Heart left ventricle (tissue), 16 donors: Measurements from ENCODE around the gene YIF1B. TPM values are rescaled to one million over a fixed set of nuclear protein-coding genes. Genes with fewer than 3 reads are reported as not detected.
"Not testable (repeated sequence)": the region's sequence is repeated elsewhere in the genome, so short reads cannot be mapped to it uniquely, and the experiment has no call there.

Experiments
- ATAC-seq, 4 donors: fragments of 200-7000 bp; cut with Tn5 transposase; one replicate each; pipeline ENCODE4 v1.9.1; 2020 to 2022; ENCODE audit warnings: moderate library complexity in 4 of 4, mild to moderate bottlenecking in 3 of 4, moderate number of reproducible peaks in 1 of 4
- DNase-seq, 5 donors: peaks; one replicate each; pipeline ENCODE4 v3.0.0-alpha.2; 2020
- H3K27ac ChIP-seq, 12 donors: fragments of 200-600 bp; sonication (generic) in 4 of 12; one replicate each; pipeline versions ENCODE4 v1.5.0 to v1.8.0; 2016 to 2022; ENCODE audit warnings: mild to moderate bottlenecking in 2 of 12
- H3K27me3 ChIP-seq, 9 donors: fragments of 200-600 bp; sonication (generic) in 2 of 9; one replicate each; pipeline versions ENCODE4 v1.5.1 to v1.8.0; 2016 to 2022; ENCODE audit warnings: mild to moderate bottlenecking in 3 of 9
- H3K36me3 ChIP-seq, 9 donors: fragments of 200-600 bp; sonication (generic) in 2 of 9; one replicate each; pipeline versions ENCODE4 v1.5.0 to v1.8.0; 2018 to 2022; ENCODE audit warnings: mild to moderate bottlenecking in 2 of 9
- H3K4me1 ChIP-seq, 12 donors: fragments of 200-600 bp; sonication (generic) in 4 of 12; one replicate each; pipeline versions ENCODE4 v1.5.0 to v1.8.0; 2016 to 2022; ENCODE audit warnings: mild to moderate bottlenecking in 3 of 12
- H3K4me3 ChIP-seq, 12 donors: fragments of 200-600 bp; sonication (generic) in 4 of 12; one replicate each; pipeline versions ENCODE4 v1.5.0 to v1.8.0; 2017 to 2022; ENCODE audit warnings: mild to moderate bottlenecking in 9 of 12, moderate library complexity in 4 of 12
- H3K9me3 ChIP-seq, 12 donors: fragments of 200-600 bp; sonication (generic) in 4 of 12; one replicate each; pipeline versions ENCODE4 v1.5.0 to v1.8.0; 2016 to 2022; ENCODE audit warnings: mild to moderate bottlenecking in 1 of 12
- CTCF ChIP-seq, 12 donors: fragments of 200-600 bp; sonication (generic) in 4 of 12; IDR thresholded peaks; one replicate each; pipeline versions ENCODE4 v1.5.0 to v1.8.0; 2018 to 2022; ENCODE audit warnings: antibody characterized with exemption in 12 of 12, mild to moderate bottlenecking in 5 of 12
- POLR2A ChIP-seq, 2 donors: fragments of 450-650 bp; IDR thresholded peaks; one replicate each; pipeline ENCODE4 v1.6.1; 2017; ENCODE audit warnings: antibody characterized with exemption in 2 of 2, mild to moderate bottlenecking in 2 of 2, moderate library complexity in 2 of 2
- WGBS, 4 donors: extraction: QIAGEN DNeasy Blood & Tissue Kit in 2 of 4; methylation state at CpG; one replicate each; pipeline versions ENCODE4 v1.1.5 to v1.1.7; 2013 to 2018; 5-methylcytosine and 5-hydroxymethylcytosine counted together
- intact Hi-C, 10 donors: fragments of 100-400 bp; cut with DNase I; formaldehyde crosslinking; loops; one replicate each; pipeline versions ENCODE4 v1.11.1 to v1.14.2; 2022
- polyA plus RNA-seq, 2 donors: library from polyadenylated mRNA; stranded (reverse); fragments of 200-250 nt; gene quantifications; one replicate each; pipeline ENCODE4 v1.2.3, GENCODE V29; 2013
- total RNA-seq, 9 donors: library from RNA; depleted of rRNA in 2 of 9; stranded (reverse); fragments of >200 nt in 2 of 9; fragmentation: NEBNext Ultra II Directional in 3 of 9; extraction: Animal tissue kit (Norgen Biotek cat#: 25700) in 3 of 9; gene quantifications; one replicate each; pipeline versions ENCODE4 v1.1.0 to v1.2.4, GENCODE V29; 2016 to 2023
- donor health status: ischemic (EF 13 %, LVEDD 7.1; RV severe dilation, severe dysfunction).
- donor health status: healthy with polysubstance abuse.
- donor health status: DM: no; HTN: yes; CAD: no.
- donor health status: DM: no; HTN: no; CAD: no.
- donor health status: ischemic (EF 25% LVEDD 6.9; RV normal size, moderate dysfunction).
- donor health status: ischemic (EF 25% LVEDD 5.7; RV mildly dilated, moderate dysfunction).
- donor health status: healthy.
- donor health status: DM: yes; HTN: yes; CAD: no.
- donor health status: ischemic (EF 35%, LVEDD 5.7; RV mildly dilated, moderate dysfunction).
- donor health status: nonischemic (EF 11% LVEDD 7.7; RV severe dilation, severe dysfunction).
- donor health status: DM: yes; HTN: yes; CAD: no.
- donor health status: PGD.
- donor health status: ischemic (EF 29% LVEDD 5.4; RV normal size, mild dysfunction).
- donor health status: nonischemic (EF 23%, LVEDD 6.1; RV moderate dilation, normal function).

The YIF1B gene
- total and polyA plus RNA-seq, 11 donors = 26.4 to 113 (median 32.5) TPM

GRCh38 chr19:38351865-38352395 is 36.2 kb upstream of the YIF1B start:
- no peak for TF ChIP-seq CTCF (IDR thresholded peaks at IDR 0.05)
- TF ChIP-seq POLR2A (IDR thresholded peaks at IDR 0.05) = no peak
- Histone ChIP-seq H3K4me1 (no peaks in the 10 kb centered on the region), H3K4me3 (no peak overlapping the region), H3K36me3 (no peaks in the 10 kb centered on the region), H3K27me3 (peaks cover 0 to 16% (median 1%) of the 10 kb centered on the region in 9 donors), H3K27ac (no peak overlapping the region), H3K9me3 (no peaks in the 10 kb centered on the region)
- intact Hi-C loops = no loop called here
- ATAC-seq (peak in 1 of 4 donors; percentile 28), DNase-seq (no peak)
- WGBS, 4 donors = 72 to 82% (median 77%) methylated on average over 7 to 9 of the region's 9 CpGs

- H3K4me1 ChIP-seq = no peaks in the 10 kb centered on the region
- H3K27me3 ChIP-seq = peaks cover 0 to 9% (median 0%) of the 10 kb centered on the region in 9 donors
- no peak overlapping the region for H3K27ac ChIP-seq
- H3K9me3 ChIP-seq = no peaks in the 10 kb centered on the region
- DNase-seq (no peak), ATAC-seq (no peak)
- TF ChIP-seq CTCF (IDR thresholded peaks at IDR 0.05) (no peak), POLR2A (IDR thresholded peaks at IDR 0.05) (no peak)
- intact Hi-C loops = no loop called here
- WGBS, 4 donors = 74 to 79% (median 78%) methylated on average over 3 of the region's 3 CpGs
- H3K36me3 ChIP-seq = no peaks in the 10 kb centered on the region
- no peak overlapping the region for H3K4me3 ChIP-seq
These were observed 35.1 kb upstream of the YIF1B start for GRCh38 chr19:38350883-38351282.

DNA sequence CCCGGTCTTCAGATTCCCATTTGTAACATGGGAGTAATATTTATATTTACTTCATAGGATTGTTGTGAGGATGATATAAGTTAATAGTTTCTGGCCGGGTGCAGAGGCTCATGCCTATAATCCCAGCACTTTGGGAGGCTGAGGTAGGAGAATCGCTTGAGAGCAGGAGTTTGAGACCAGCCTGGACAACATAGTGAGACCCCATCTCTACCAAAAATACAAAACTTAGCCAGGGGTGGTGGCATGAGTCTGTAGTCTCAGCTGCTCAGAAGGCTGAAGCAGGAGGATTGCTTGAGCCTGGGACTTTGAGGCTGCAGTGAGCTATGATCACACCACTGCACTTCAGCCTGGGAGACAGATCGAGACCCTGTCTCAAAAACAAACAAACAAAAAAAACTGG is 31.1 kb upstream of the YIF1B start:
- no peak for DNase-seq
- WGBS, 4 donors = 82 to 92% (median 90%) methylated on average over 4 of the region's 4 CpGs
- TF ChIP-seq POLR2A (IDR thresholded peaks at IDR 0.05) (no peak), CTCF (IDR thresholded peaks at IDR 0.05) (no peak)
- H3K27ac ChIP-seq = no peak overlapping the region
- H3K4me3 ChIP-seq = no peak overlapping the region
- H3K4me1 ChIP-seq = no peaks in the 10 kb centered on the region
- no peaks in the 10 kb centered on the region for H3K27me3 ChIP-seq
- intact Hi-C loops = no loop called here
- H3K36me3 ChIP-seq = peaks cover 0 to 4% (median 0%) of the 10 kb centered on the region in 9 donors
- no peaks in the 10 kb centered on the region for H3K9me3 ChIP-seq
- ATAC-seq = no peak

GRCh38 chr19:38340927-38341326 is 25.2 kb upstream of the YIF1B start:
- Histone ChIP-seq H3K9me3 (no peaks in the 10 kb centered on the region), H3K4me3 (no peak overlapping the region), H3K27ac (no peak overlapping the region), H3K4me1 (peaks cover 0 to 7% (median 6%) of the 10 kb centered on the region in 12 donors), H3K36me3 (peaks cover 0 to 11% (median 0%) of the 10 kb centered on the region in 9 donors), H3K27me3 (no peaks in the 10 kb centered on the region)
- intact Hi-C loops = no loop called here
- DNase-seq = no peak
- no peak for ATAC-seq
- 90 to 96% (median 92%) methylated on average over 2 of the region's 2 CpGs for WGBS, 4 donors
- TF ChIP-seq POLR2A (IDR thresholded peaks at IDR 0.05) = no peak
- TF ChIP-seq CTCF (IDR thresholded peaks at IDR 0.05) = no peak

- H3K36me3 ChIP-seq, H3K4me3 ChIP-seq, H3K27me3 ChIP-seq, H3K9me3 ChIP-seq, ATAC-seq, DNase-seq, H3K27ac ChIP-seq: not testable (repeated sequence)
- 72 to 79% (median 77%) methylated on average over 4 of the region's 4 CpGs for WGBS, 4 donors
- intact Hi-C loops = loop anchor here in 9 of 10 donors (5.0 to 10.0 kb wide), 7 partner anchors 33 to 434 kb away; partner anchors contain the start of genes SIPA1L3 (in 6 of the 9), WDR87 (in 6 of the 9) and PSMD8 (in 1 of the 9)
- H3K4me1 ChIP-seq = peaks cover 0 to 12% (median 8%) of the 10 kb centered on the region in 12 donors
These were observed 23.3 kb upstream of the YIF1B start for GRCh38 chr19:38339011-38339410.
